GM12878 (cell line): Measurements from ENCODE around the gene PSTPIP2.

Experiments used
- CBX5 ChIP-seq: sonication (generic); IDR thresholded peaks from 2 replicates; pipeline ENCODE4 v1.6.1; 2016; ENCODE audit warnings: low read depth, moderate library complexity, mild to moderate bottlenecking, inconsistent platforms
- CTCF ChIP-seq, 3 experiments: IDR thresholded peaks in 2 of 3; conservative IDR thresholded peaks in 1 of 3; 2 replicates each; pipeline ENCODE4 v1.5.1; 2011; ENCODE audit warnings: low read depth in 3 of 3, low read length in 3 of 3, mild to moderate bottlenecking in 3 of 3, control low read depth in 2 of 3, moderate library complexity in 2 of 3, inconsistent platforms in 1 of 3, mixed read lengths in 1 of 3; ENCODE audit not compliant: control insufficient read depth in 2 of 3, insufficient read depth in 1 of 3; ENCODE audit errors: extremely low read depth in 1 of 3
- EP300 ChIP-seq, 2 experiments: fragments of 150-350 bp in 1 of 2; IDR thresholded peaks; 2 replicates each; pipeline ENCODE4 v1.6.1; 2011 to 2012; ENCODE audit warnings: low read depth in 2 of 2, low read length in 2 of 2, borderline replicate concordance in 1 of 2, improper control_type of control experiment in 1 of 2, inconsistent platforms in 1 of 2; ENCODE audit not compliant: control insufficient read depth in 1 of 2
- GABPA ChIP-seq: IDR thresholded peaks from 2 replicates; pipeline ENCODE4 v1.6.1; 2014; ENCODE audit warnings: antibody characterized with exemption, low read depth, mild to moderate bottlenecking, inconsistent platforms
- LARP7 ChIP-seq: fragments of 450-650 bp; IDR thresholded peaks from 2 replicates; pipeline ENCODE4 v1.6.1; 2017; ENCODE audit warnings: mild to moderate bottlenecking
- MTA2 ChIP-seq: fragments of 450-650 bp; IDR thresholded peaks from 2 replicates; pipeline ENCODE4 v1.6.1; 2016; ENCODE audit warnings: low read depth, mild to moderate bottlenecking, moderate library complexity
- NKRF ChIP-seq: fragments of 450-650 bp; conservative IDR thresholded peaks from 2 replicates; pipeline ENCODE4 v1.6.1; 2017; ENCODE audit warnings: mild to moderate bottlenecking, moderate library complexity
- POLR2A ChIP-seq: IDR thresholded peaks from 2 replicates; pipeline ENCODE4 v1.6.1; 2011; ENCODE audit warnings: low read depth, mild to moderate bottlenecking, low read length
- RAD51 ChIP-seq: fragments of 450-650 bp; IDR thresholded peaks from 2 replicates; pipeline ENCODE4 v1.6.1; 2016; ENCODE audit warnings: moderate library complexity, mild to moderate bottlenecking, inconsistent platforms
- SMAD1 ChIP-seq: fragments of 450-650 bp; IDR thresholded peaks from 2 replicates; pipeline ENCODE4 v1.6.1; 2018; ENCODE audit warnings: mild to moderate bottlenecking, low read depth; ENCODE audit not compliant: partially characterized antibody
- STAT1 ChIP-seq: fragments of 450-650 bp; conservative IDR thresholded peaks from 2 replicates; pipeline ENCODE4 v1.6.1; 2014; ENCODE audit warnings: antibody characterized with exemption, mild to moderate bottlenecking
- ZBTB11 ChIP-seq: fragments of 450-650 bp; formaldehyde crosslinking; IDR thresholded peaks from 2 replicates; pipeline ENCODE4 v1.5.0; 2022; ENCODE audit warnings: mild to moderate bottlenecking, missing genetic modification characterization
- ZNF24 ChIP-seq: fragments of 450-650 bp; IDR thresholded peaks from 2 replicates; pipeline ENCODE4 v1.6.1; 2017; ENCODE audit warnings: antibody characterized with exemption, mild to moderate bottlenecking

GRCh38 chr18:46098616-46098933, 26.5 kb upstream of the PSTPIP2 start:
- TF ChIP-seq ZNF24 (no peak), POLR2A (no peak), EP300 (IDR thresholded peaks at IDR 0.05; ENCODE audit: borderline replicate concordance in 1 of 2, control insufficient read depth in 1 of 2, low read depth in 2 of 2, low read length in 2 of 2) (no peak), CTCF (IDR thresholded peaks at IDR 0.05 in 2 of 3, conservative IDR thresholded peaks at IDR 0.05 in 1 of 3; ENCODE audit: control insufficient read depth in 2 of 3, extremely low read depth in 1 of 3, insufficient read depth in 1 of 3, low read depth in 3 of 3, low read length in 3 of 3) (no peak), LARP7 (no peak), NKRF (no peak), CBX5 (no peak), STAT1 (no peak), ZBTB11 (CRISPR knock-in tag) (no peak), GABPA (no peak), MTA2 (no peak; the same call in 1 of the 2 replicates), RAD51 (no peak; the same call in 1 of the 2 replicates), SMAD1 (no peak)
